ENCODE measurements around the gene MSRB3.
"Not testable (repeated sequence)": the region's sequence is repeated elsewhere in the genome, so short reads cannot be mapped to it uniquely, and the experiment has no call there.

The MSRB3 gene

DNA sequence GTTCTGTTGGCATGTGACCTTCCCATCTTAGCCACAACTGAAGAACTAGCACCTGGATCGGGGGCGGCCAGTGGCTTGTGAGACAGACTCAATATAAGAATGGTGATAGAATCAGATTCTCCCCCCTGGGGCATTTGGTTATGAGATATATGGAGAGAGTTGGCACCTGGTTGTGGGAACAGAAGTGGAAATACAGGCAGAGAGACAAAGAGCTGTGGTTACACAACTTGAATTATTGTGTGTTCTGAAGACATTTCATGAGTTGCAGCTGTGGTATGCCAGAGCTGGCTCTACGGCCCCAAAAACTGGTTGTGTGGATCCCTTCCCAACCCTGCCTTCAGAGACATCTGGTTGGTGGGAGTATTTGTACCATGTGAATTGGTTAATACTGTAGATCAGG lies 2.9 kb upstream of the MSRB3 start:
- no peak for TF ChIP-seq CTCF (conservative IDR thresholded peaks at IDR 0.05; ENCODE audit: low read depth, low read length)
- no peak for DNase-seq (ENCODE audit: low read depth)
- H3K4me3 ChIP-seq (ENCODE audit: low read length), result no peak overlapping the region

DNA sequence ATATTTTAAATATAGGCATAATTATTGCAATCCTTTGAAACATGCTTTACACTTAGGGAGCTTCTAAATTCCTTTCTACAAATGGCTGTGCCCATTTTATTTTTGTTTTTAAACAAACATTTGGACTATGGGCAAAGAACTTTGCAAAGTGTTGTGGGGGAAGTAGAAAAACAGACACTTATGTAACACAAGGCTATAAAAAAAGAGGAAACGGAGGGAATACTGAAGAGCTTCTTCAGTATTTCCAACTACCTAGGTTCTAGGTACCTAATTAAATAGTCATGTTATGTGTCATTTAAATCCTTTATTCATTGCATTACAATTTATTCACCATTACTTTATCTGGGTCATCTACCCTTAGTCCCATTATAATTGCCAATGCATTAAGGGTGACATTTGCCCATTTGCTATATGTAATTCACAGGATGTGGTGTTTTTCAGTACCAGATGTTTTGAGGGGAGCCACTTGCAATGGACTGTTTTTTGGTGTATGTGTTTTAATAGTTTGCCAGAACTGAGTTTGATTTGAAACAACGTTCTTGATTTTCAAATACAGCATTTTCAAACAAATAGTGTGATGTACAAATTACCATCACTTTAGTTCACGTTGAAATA lies 1.5 kb upstream of the MSRB3 start:
- TF ChIP-seq CTCF (conservative IDR thresholded peaks at IDR 0.05; ENCODE audit: low read depth, low read length), result no peak
- DNase-seq (ENCODE audit: low read depth), result no peak
- H3K4me3 ChIP-seq (ENCODE audit: low read length), result no peak overlapping the region

GRCh38 chr12:65277994-65278575 lies 398 bp upstream of the MSRB3 start:
- no peak for DNase-seq (ENCODE audit: low read depth)
- peak overlapping the region; percentile 84 for H3K4me3 ChIP-seq (ENCODE audit: low read length)
- no peak for TF ChIP-seq CTCF (conservative IDR thresholded peaks at IDR 0.05; ENCODE audit: low read depth, low read length)

- H3K4me3 ChIP-seq (ENCODE audit: low read length), result peak overlapping the region; percentile 84
- DNase-seq (ENCODE audit: low read depth), result no peak
- TF ChIP-seq CTCF (conservative IDR thresholded peaks at IDR 0.05; ENCODE audit: low read depth, low read length), result no peak
Measured at GRCh38 chr12:65279369-65280112, 1.1 kb downstream of the MSRB3 start.

GRCh38 chr12:65280306-65280705 lies 1.8 kb downstream of the MSRB3 start:
- TF ChIP-seq CTCF (conservative IDR thresholded peaks at IDR 0.05; ENCODE audit: low read depth, low read length), result no peak
- H3K4me3 ChIP-seq (ENCODE audit: low read length), result no peak overlapping the region
- no peak for DNase-seq (ENCODE audit: low read depth)

DNA sequence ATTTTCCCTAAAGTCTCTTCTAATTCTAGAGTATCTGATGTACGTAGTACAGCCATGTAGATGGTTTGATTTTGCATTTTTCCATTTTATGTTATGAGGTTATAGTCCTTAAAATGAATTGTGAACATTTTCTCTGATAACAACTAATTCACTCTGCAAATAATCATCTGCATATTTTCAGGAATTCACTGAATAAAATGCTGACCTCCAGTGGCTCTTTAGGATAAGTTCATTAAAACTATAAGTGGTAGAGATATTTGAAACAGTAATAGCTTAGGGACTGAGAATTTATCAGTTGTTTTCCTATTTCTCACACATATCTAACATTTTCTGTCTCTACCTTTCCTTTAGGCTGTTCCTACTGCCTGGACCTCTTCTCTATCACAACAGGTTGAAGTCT lies 4.4 kb downstream of the MSRB3 start:
- no peak overlapping the region for H3K4me3 ChIP-seq (ENCODE audit: low read length)
- DNase-seq (ENCODE audit: low read depth), result no peak
- TF ChIP-seq CTCF (conservative IDR thresholded peaks at IDR 0.05; ENCODE audit: low read depth, low read length), result peak; percentile 16

DNA sequence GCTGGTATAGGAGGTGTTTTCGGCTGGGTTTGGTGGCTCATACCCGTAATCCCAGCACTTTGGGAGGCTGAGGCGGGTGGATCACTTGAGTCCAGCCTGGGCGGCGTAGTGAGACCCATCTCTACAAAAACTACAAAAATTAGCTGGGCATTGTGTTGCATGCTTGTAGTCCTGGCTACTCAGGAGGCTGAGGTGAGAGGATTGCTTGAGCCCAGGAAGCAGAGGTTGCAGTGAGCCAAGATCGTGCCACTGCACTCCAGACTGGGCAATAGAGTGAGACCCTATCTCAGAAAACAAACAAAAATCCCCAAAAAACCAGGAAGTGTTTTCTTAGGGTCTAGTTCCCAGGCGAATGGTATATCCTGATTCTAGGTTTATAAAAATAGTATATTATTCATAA lies 7.0 kb downstream of the MSRB3 start:
- not testable (repeated sequence) for DNase-seq (ENCODE audit: low read depth); H3K4me3 ChIP-seq (ENCODE audit: low read length)

All from retinal pigment epithelial cell (primary cell).